NCI-H69 (cell line): ENCODE results near the gene TMEM119.
A peak's percentile ranks its signal among the peaks of the same experiment; 100 is the strongest.

Experiments
- DNase-seq: peaks from one replicate; lab custom pipeline; 2025; lab: John Stamatoyannopoulos, UW

Gene TMEM119

GRCh38 chr12:108616359-108616758 is 18.5 kb upstream of the TMEM119 start:
- no peak for DNase-seq

- DNase-seq: no peak
These were observed 18.0 kb upstream of the TMEM119 start for GRCh38 chr12:108615918-108616317.

DNA sequence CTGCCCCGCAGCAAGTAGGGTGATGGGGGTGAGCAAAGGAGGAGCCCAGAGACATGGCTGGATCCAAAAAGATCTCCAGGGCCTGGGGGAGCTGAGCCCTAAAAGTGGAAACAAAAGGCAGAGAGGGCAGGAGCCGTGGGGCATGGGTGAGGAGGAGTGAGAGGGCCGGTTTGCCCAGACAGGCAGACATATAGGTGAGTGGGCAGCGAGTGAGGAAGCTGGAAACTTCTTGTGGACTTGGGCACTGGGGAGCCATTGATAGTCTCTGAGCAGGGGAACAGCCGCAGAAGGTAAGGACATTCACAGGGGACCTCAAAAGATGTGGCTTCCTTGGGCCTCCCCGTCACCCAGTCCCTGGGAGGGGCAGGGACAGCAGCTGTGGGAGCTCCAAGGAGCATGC is 16.8 kb upstream of the TMEM119 start:
- no peak for DNase-seq

DNA sequence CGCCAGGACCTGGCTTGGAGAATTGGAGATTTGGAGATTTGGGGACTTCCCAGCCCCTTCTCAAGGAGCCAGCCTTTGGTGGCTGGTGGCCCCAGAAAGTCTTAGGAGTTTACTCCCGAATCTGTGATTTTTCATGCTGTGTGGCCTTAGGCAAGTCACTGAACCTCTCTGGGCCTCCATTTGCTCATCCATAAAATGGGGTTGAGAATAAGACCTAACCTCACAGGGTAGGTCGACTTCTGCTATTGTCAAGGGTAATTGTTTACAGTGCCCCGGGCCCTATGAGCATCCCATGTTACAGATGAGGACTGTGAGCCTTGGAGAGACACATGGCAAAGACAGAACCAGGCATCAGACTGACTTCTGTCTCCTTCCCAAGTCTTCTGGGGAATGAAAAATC is 16.2 kb upstream of the TMEM119 start:
- DNase-seq: no peak

GRCh38 chr12:108613548-108613947 is 15.7 kb upstream of the TMEM119 start:
- no peak for DNase-seq

GRCh38 chr12:108612788-108613282 is 15.0 kb upstream of the TMEM119 start:
- DNase-seq: peak; percentile 87

DNA sequence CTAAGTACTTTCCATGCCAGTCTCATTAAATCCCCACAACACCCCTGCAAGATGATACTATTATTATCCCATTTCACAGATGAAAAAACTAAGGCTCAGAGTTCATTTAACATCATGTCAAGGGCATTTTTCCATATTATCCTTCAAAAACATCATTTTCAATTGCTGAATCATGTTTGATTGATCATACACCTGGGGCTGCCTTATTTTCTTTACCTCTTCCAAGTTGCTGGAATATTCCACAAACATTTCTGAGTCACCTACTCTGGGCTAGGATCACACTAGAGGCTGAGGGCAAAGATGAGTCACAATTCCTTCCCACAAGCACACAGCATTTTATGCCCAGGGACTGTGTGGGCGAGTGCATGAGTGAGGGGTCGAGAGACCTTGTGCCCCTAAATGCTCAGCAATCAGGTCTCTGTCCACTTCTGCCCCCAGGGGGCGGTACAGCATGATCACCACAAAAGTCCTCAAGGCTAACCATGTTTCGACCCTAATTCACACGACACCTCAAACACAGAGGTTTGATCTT is 14.1 kb upstream of the TMEM119 start:
- DNase-seq: peak; percentile 46

GRCh38 chr12:108610856-108611605 is 13.1 kb upstream of the TMEM119 start:
- DNase-seq: no peak

- DNase-seq: no peak
These were observed 12.5 kb upstream of the TMEM119 start for GRCh38 chr12:108610336-108610815.

DNA sequence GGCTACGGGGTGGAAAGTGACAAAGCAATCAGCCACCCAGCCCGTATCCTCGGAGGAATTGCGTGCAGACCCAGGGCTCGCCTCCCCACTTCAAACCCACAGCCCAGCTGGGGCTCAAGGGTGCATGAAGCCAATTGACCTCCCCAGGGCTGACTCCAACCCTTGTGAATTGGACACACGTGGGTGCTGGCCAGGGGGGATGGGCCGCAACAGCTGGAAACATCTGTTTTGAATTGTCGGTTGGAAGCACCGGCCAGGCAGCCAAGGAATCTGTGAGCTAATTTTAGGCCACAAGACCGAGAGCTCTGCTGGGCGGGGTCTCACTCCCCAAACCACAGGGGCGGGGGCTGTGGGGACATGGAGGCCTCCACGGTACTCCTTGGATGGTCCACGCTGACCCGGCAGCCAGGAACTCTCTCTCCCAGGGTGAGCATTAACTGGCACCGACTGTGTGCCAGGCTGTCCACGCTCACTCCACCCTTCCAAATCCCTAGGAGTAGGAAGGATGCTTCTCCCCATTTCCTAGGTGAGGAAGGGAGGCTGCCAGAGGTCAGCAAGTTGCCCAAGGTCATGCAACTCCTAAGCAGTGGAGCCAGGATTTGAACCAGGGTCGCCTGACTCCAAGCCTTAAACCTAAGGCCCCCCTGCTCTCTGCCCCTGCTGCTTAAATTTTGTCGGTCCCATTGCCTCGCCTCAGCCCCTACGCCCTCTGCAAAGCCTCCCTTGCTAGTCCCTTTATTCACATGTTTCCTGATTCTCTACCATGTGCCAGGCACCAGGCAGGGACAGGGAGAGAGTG is 11.9 kb upstream of the TMEM119 start:
- no peak for DNase-seq

DNA sequence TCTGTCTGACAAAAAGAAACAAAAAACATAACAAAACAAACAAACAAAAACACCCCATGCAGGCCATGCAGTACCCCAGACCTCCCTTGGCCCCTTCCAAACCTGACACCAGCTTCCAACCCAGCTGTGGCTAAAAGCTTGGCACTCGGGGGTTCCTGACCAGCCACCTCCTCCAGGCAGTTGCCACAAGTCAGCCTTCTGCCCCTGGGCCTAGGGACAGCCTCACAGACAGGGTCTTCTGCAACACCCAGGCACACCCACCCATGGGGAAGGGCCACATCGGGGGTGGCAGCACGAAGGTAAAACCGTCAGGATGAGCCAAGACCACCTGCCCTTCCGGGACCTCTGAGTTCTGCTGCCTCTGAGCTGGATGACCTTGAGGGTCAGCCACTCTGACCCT is 10.7 kb upstream of the TMEM119 start:
- DNase-seq: no peak

- DNase-seq: no peak
These were observed 10.2 kb upstream of the TMEM119 start for GRCh38 chr12:108607981-108608600.

DNA sequence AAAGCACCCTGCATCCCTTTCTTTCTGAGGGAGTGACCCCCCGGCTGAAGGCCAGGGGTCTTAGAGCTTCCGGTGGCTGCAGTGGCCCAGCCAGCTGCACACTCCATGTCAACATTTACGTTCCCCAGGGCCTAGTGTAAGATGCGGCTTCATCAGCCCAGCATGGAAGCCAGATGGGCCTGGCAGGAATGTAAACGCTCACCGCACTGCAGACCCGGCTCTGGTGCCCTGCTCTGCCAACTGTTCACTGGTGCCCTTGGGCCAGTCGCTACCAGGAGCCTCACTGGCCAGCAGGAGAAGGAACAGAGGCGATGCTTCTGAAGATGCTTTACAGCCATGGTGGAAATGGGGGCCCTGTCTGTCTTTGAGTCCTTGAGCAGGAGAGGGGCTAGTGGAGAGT is 8.6 kb upstream of the TMEM119 start:
- peak; percentile 59 for DNase-seq

DNA sequence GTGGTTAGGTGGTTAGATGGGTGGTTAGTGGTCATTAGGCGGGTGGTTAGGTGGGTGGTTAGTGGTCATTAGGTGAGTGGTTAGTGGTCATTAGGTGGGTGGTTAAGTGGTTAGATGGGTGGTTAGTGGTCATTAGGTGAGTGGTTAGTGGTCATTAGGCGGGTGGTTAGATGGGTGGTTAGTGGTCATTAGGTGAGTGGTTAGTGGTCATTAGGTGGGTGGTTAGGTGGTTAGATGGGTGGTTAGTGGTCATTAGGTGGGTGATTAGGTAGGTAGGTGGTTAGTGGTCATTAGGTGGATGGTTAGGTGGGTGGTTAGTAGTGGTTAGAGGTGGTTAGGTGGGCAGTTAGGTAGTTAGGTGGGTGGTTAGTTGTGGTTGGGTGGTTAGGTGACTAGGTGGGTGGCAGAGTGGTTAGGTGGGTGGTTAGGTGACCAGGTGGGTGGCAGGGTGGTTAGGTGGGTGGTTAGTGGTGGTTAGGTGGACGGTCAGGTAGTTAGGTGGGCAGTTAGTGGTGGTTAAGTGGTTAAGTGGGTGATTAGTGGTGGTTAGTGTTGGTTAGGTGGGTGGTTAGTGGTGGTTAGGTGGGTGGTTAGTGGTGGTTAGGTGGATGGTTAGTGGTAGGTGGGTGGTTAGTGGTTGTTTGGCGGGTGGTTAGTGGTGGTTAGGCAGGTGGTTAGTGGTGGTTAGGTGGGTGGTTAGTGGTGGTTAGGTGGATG is 8.0 kb upstream of the TMEM119 start:
- no peak for DNase-seq

GRCh38 chr12:108605000-108605689 is 7.3 kb upstream of the TMEM119 start:
- DNase-seq: no peak

GRCh38 chr12:108604208-108604941 is 6.5 kb upstream of the TMEM119 start:
- DNase-seq: peak; percentile 51

GRCh38 chr12:108603743-108604142 is 5.9 kb upstream of the TMEM119 start:
- DNase-seq: no peak

- DNase-seq: no peak
These were observed 5.3 kb upstream of the TMEM119 start for GRCh38 chr12:108602976-108603704.

DNA sequence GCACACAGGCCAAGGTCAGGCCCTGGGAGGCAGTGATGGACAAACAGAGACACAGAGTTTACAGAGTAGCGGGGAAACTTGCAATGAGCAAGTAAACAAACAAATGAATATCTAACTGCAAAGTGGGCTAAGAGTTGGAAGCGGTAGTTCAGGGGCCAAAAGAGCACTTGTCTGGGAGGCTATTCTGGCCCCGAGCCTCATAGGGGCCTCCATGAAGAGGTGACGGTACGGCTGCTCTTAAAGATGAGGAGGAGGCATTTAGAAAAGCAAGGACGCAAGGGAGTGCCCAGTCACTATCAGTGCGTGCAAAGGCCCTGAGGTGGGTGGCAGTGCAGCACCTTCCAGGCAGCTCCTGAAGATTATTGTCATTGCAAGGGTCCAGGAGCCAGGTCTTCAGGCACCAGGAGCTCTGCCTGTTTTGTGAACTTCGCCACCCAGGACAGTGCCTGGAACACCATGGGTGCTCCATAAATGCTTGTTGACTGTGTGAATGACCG is 4.4 kb upstream of the TMEM119 start:
- DNase-seq: no peak

GRCh38 chr12:108600702-108601007 is 2.8 kb upstream of the TMEM119 start:
- peak; percentile 68 for DNase-seq
